ENCODE data around the gene RNPEP.
"Not testable (repeated sequence)": the region's sequence is repeated elsewhere in the genome, so short reads cannot be mapped to it uniquely, and the experiment has no call there.

DNA sequence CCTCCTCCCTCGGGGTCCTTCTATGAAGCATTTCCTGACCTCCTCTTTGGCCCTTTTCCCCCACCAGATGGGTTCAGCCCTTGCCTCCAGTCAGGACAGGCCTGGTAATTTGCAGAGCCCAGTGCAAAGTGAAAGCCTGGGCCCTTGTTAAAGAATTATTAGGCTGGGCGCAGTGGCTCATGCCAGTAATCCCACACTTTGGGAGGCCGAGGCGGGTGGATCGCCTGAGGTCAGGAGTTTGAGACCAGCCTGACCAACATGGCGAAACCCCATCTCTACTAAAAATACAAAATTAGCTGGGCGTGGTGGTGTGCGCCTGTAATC lies 36.7 kb downstream of the RNPEP start:
- not testable (repeated sequence) for TF ChIP-seq CTCF, POLR2A, POLR2AphosphoS5, EP300 (IDR thresholded peaks at IDR 0.05)

Data from upper lobe of left lung (tissue), 4 donors.